GM12891 (cell line): ENCODE data around the gene CADPS.

Experiments used
- PAX5 ChIP-seq: IDR thresholded peaks from 2 replicates; pipeline ENCODE4 v1.6.1; 2011; ENCODE audit warnings: low read length, moderate library complexity, mild to moderate bottlenecking; ENCODE audit not compliant: insufficient read depth, severe bottlenecking
- POLR2A ChIP-seq: IDR thresholded peaks from 2 replicates; pipeline ENCODE4 v1.6.1; 2011; ENCODE audit warnings: low read depth, low read length, control low read depth
- POLR2AphosphoS5 ChIP-seq: IDR thresholded peaks from 2 replicates; pipeline ENCODE4 v1.6.1; 2011; ENCODE audit warnings: low read depth, low read length, control low read depth
- POU2F2 ChIP-seq: IDR thresholded peaks from 2 replicates; pipeline ENCODE4 v1.6.1; 2011; ENCODE audit warnings: low read depth, mild to moderate bottlenecking, control low read depth, low read length, moderate library complexity
- SPI1 ChIP-seq: IDR thresholded peaks from 2 replicates; pipeline ENCODE4 v1.6.1; 2011; ENCODE audit warnings: low read depth, low read length, control low read depth
- TAF1 ChIP-seq: IDR thresholded peaks from 2 replicates; pipeline ENCODE4 v1.6.1; 2011; ENCODE audit warnings: low read depth, low read length, control low read depth

- no peak for TF ChIP-seq POLR2AphosphoS5
- no peak for TF ChIP-seq TAF1
- TF ChIP-seq PAX5: no peak
- no peak for TF ChIP-seq POLR2A
- TF ChIP-seq SPI1: no peak
- no peak for TF ChIP-seq POU2F2
Measured at GRCh38 chr3:62873761-62874710, 1.2 kb downstream of the CADPS start.
